Measurements from ENCODE around the gene PIK3R2. TPM values are rescaled to one million over a fixed set of nuclear protein-coding genes. Genes with fewer than 3 reads are reported as not detected.

Gene PIK3R2
- polyA plus RNA-seq, 1 experiment: 19.7 TPM

GRCh38 chr19:18122860-18123795, 29.8 kb upstream of the PIK3R2 start:
- ChIA-PET CTCF (interaction anchor here (0.5 to 0.9 kb wide), 2 partner anchors 10 to 12 kb away, joined by 3 to 5 read pairs; no protein-coding TSS in a partner anchor), POLR2A (interaction anchor here (0.6 kb wide), 1 partner anchor 100 kb away, joined by 7 read pairs; no protein-coding TSS in a partner anchor)
- H3K4me3 ChIP-seq (ENCODE audit: low read depth, low read length): no peak overlapping the region

GRCh38 chr19:18123819-18124218, 29.1 kb upstream of the PIK3R2 start:
- ChIA-PET POLR2A (no interaction called here), CTCF (no interaction called here)
- Histone ChIP-seq H3K27ac (ENCODE audit: low read depth, low read length) (no peak overlapping the region), H3K9me3 (ENCODE audit: control insufficient read depth, insufficient read depth, low read length) (no peaks in the 10 kb centered on the region), H3K4me3 (ENCODE audit: low read depth, low read length) (no peak overlapping the region), H3K27me3 (ENCODE audit: control insufficient read depth, insufficient read depth, low read length) (no peaks in the 10 kb centered on the region)
- no peak for TF ChIP-seq CTCF (IDR thresholded peaks at IDR 0.05; ENCODE audit: low read depth, low read length)
- no peak for DNase-seq (ENCODE audit: low read depth, low spot score)

More at GRCh38 chr19:18122860-18123795, 29.8 kb upstream of the PIK3R2 start:
- no peak for DNase-seq (ENCODE audit: low read depth, low spot score)
- H3K27me3 ChIP-seq (ENCODE audit: control insufficient read depth, insufficient read depth, low read length): no peaks in the 10 kb centered on the region
- H3K9me3 ChIP-seq (ENCODE audit: control insufficient read depth, insufficient read depth, low read length): no peaks in the 10 kb centered on the region
- TF ChIP-seq CTCF (IDR thresholded peaks at IDR 0.05; ENCODE audit: low read depth, low read length): no peak
- no peak overlapping the region for H3K27ac ChIP-seq (ENCODE audit: low read depth, low read length)

- CTCF ChIA-PET: interaction anchor here (1.5 kb wide), 1 partner anchor 13 kb away, joined by 6 read pairs; no protein-coding TSS in a partner anchor
- Histone ChIP-seq H3K4me3 (ENCODE audit: low read depth, low read length) (no peak overlapping the region), H3K9me3 (ENCODE audit: control insufficient read depth, insufficient read depth, low read length) (no peaks in the 10 kb centered on the region), H3K27me3 (ENCODE audit: control insufficient read depth, insufficient read depth, low read length) (no peaks in the 10 kb centered on the region), H3K27ac (ENCODE audit: low read depth, low read length) (no peak overlapping the region)
- DNase-seq (ENCODE audit: low read depth, low spot score): no peak
- POLR2A ChIA-PET: interaction anchor here (0.6 kb wide), 1 partner anchor 29 kb away, joined by 7 read pairs; no protein-coding TSS in a partner anchor
- TF ChIP-seq CTCF (IDR thresholded peaks at IDR 0.05; ENCODE audit: low read depth, low read length): no peak
Observed at GRCh38 chr19:18126097-18126496, 26.9 kb upstream of the PIK3R2 start.

GRCh38 chr19:18128044-18128443, 24.9 kb upstream of the PIK3R2 start:
- ChIA-PET POLR2A (interaction anchor here (0.7 kb wide), 1 partner anchor 75 kb away, joined by 3 read pairs; no protein-coding TSS in a partner anchor), CTCF (interaction anchor here (1.2 kb wide), 1 partner anchor 15 kb away, joined by 4 read pairs; no protein-coding TSS in a partner anchor)
- H3K27ac ChIP-seq (ENCODE audit: low read depth, low read length): no peak overlapping the region

More at GRCh38 chr19:18128044-18128443, 24.9 kb upstream of the PIK3R2 start:
- no peak for TF ChIP-seq CTCF (IDR thresholded peaks at IDR 0.05; ENCODE audit: low read depth, low read length)
- DNase-seq (ENCODE audit: low read depth, low spot score): no peak
- no peaks in the 10 kb centered on the region for H3K27me3 ChIP-seq (ENCODE audit: control insufficient read depth, insufficient read depth, low read length)
- H3K9me3 ChIP-seq (ENCODE audit: control insufficient read depth, insufficient read depth, low read length): no peaks in the 10 kb centered on the region
- no peak overlapping the region for H3K4me3 ChIP-seq (ENCODE audit: low read depth, low read length)
